Left hindlimb (tissue), 1 donor: ENCODE measurements around the gene ADAMTS10.
A peak's percentile ranks its signal among the peaks of the same experiment; 100 is the strongest.
"Not testable (repeated sequence)": the region's sequence is repeated elsewhere in the genome, so short reads cannot be mapped to it uniquely, and the experiment has no call there.

ENCODE experiments used
- DNase-seq: peaks from one replicate; pipeline ENCODE4 v3.0.0-alpha.2; 2018

ADAMTS10 gene

DNA sequence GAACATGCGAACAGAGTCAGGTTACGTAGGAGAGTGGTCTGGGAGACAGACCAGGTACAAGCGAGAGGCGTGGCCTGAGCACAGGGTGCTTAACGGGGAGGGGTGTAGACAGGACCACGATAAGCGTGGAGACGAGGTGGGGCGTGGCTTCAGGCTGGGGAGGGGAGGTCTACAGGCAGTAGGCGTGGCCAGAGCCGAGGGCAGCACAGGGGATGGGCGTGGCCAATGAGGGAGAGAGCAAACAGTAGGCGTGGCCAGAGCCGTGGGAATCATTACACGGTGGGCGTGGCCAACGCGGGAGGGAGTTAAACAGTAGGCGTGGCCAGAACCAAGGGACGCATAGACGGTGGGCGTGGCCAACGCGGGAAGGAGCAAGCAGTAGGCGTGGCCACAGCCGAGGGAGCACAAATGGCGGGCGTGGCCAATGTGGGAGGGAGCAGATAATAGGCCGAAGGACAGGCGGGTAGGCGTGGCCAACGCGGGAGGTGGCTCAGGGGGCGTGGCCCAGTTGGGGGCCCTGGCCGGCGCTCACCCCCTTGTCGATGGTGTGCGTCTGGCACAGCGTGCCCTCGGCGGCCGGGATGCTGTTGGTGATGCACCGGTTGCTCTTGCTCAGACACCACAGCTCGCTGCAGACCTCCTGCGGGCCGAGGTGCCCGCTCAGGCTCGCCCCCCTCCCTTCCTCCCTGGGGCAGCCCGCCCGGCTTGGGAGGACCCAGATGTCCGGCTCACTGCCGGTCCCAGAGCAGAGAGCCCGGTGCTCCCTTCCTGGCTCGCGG lies 18.1 kb downstream of the ADAMTS10 start:
- DNase-seq: peak; percentile 97

- DNase-seq: peak; percentile 33
Observed at GRCh38 chr19:8589177-8589714, 21.3 kb downstream of the ADAMTS10 start.

GRCh38 chr19:8585894-8586750 lies 24.4 kb downstream of the ADAMTS10 start:
- peak; percentile 63 for DNase-seq

DNA sequence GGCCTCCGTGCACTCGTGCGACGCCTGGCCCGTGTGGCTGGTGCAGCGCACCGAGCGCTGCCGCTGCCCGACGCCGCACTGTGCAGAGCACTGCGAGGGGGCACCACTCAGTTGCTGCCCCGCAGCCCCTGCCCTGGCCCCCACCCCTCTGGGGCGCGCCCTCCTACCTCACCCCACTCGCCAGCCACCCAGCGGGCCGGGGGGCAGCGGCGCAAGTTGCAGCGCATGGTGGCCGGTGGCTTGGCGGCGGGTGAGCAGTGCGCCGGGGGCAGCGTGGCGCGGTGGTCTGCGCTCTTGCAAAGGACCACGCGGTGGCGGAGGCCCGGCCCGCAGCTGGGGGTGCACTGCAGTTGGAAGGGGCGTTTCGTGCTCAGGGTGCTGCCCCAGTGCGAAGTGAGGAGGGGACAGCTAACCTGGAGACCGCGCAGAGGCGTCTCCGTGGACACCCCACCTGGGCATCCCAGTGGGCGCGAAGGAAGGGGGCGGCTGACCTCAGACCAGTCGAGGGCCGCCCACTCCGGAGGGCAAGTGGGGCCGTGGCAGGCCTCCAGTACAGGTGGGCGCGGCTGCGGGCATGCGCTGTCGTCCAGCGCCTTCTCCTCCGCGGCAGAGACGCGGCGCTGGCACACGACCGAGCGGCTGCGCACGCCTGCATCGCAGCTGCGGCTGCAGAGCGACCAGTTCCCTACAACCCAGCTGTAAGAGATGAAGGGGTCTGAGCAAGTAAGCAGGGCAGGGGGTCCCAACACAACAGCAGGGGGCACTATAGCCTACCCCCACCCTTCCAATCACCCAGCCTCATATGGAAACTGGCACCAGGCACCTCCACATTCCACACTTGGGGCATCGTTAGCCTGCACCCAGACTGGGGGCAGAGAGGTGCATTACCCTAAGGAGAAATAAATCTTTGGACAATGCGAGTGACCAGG lies 25.3 kb downstream of the ADAMTS10 start:
- peak; percentile 31 for DNase-seq

DNA sequence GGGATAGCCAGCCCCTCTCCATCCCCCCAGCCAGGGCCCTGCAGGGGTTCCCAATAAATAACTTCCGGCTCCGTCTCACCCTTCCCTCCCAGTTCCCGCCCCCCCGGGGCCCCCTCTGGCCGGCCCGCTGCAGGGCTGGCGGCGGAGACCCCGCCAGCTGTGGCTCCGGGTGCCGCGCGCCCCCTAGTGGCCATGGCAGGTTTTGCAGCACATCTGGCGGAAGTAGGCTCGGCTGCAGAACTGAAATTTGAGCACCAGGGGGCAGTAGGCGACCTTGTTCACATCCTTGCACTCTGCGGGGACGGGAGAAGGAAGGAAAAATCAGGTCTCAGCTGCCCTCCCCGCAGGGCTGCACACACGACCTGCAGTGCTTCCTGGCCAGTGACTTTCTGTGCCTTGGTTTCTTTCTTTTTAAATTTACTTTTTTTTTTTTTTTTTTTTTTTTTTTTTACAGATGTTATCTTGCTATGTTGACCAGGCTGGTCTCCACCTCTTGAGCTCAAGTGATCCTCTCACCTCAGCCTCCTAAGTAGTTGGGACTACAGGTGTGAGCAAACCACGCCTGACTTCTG lies 29.7 kb downstream of the ADAMTS10 start:
- peak; percentile 88 for DNase-seq

GRCh38 chr19:8578642-8579265 lies 31.8 kb downstream of the ADAMTS10 start:
- peak; percentile 68 for DNase-seq

- DNase-seq: no peak
Observed at GRCh38 chr19:8577741-8578140, 32.8 kb downstream of the ADAMTS10 start.

DNA sequence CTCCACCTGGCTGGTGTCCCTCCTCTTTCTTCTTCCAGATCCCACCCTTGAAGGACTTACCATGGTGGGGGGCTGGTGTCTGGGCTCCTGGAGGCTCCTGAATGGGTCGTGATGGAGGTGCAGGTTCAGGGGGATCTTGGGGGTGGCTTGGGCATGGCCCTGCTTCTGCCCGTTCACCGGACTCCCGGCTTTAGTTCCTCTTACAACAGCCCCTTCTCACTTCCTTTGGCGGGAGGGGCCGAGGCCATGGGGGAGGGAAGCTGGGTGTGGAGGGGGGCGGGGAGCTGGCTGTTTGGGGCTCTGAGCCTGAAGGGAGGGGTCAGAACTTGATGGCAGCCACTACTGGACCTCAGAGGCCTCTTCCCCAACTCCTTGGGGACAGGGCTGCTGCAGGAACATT lies 33.3 kb downstream of the ADAMTS10 start, which contains the start of gene MYO1F:
MYO1F (minus strand) TSS at position 196 of the 400 bp plus-strand sequence; CDS start at position 63, 133 bp downstream.
- DNase-seq: no peak

DNA sequence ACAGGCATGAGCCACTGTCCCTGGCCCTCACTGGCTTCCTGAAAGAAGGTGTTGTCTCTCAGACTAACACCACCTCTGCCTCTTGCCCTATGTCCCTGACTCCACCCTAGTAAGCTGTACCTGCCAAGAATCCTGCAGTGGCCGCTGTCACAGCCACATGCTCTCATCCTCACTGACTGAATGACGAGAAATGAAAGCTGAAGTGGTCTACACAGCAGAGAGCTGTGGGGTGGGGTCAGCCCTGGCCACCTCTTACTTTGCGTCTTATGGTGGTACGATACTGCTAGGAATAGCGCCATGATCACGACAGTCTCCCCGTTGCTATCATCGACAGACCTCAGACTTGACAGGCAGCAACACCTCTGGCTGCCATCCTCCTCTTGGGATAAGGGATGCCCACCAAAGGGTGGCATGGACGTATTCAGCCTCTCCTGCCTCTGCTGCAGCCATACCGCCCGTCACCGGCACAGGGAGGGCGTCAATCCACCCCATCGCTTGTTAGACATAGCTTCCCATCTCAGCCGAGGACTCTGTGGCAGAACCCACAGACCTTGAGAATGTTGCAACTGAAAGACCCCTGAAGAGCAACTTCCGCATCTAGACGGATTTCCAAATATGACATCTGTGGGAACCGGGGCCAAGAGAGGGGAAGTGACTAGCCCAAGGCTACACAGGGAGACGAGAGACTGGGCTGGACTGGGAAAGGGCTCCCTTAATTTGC lies 34.1 kb downstream of the ADAMTS10 start:
- DNase-seq: no peak

DNA sequence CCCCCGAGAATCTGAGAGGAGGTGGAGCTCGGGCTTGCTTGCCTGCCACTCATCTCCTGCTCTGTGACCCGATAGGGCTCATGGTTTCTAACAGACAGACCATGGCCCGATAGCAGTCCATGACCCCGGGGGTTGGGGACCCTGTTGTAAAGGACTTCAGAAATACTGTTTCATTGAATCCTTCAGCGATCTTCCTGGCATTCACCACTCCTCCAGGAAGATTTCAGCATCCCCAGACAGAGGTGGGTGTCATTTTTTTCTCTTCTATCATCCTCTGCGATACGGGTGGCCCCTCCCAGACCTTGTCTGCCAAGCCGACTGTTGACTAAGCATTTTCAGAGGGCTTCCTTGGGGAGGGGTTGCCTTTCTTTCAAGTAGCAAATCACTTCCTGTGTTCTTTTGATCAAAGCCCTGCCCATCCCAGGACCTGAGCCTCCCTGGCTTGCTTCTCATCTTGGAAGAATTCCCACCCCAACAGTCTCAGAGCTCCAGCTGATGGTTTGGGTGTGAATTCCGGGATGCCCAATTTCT lies 35.0 kb downstream of the ADAMTS10 start:
- no peak for DNase-seq

- not testable (repeated sequence) for DNase-seq
Observed at GRCh38 chr19:8574619-8574922, 35.9 kb downstream of the ADAMTS10 start.

- DNase-seq: no peak
Observed at GRCh38 chr19:8573316-8573715, 37.2 kb downstream of the ADAMTS10 start.

- DNase-seq: no peak
Observed at GRCh38 chr19:8571006-8571411, 39.5 kb downstream of the ADAMTS10 start.

- DNase-seq: no peak
Observed at GRCh38 chr19:8569066-8569771, 41.3 kb downstream of the ADAMTS10 start.

GRCh38 chr19:8567522-8568172 lies 42.9 kb downstream of the ADAMTS10 start:
- no peak for DNase-seq

GRCh38 chr19:8566855-8567254 lies 43.7 kb downstream of the ADAMTS10 start:
- no peak for DNase-seq

DNA sequence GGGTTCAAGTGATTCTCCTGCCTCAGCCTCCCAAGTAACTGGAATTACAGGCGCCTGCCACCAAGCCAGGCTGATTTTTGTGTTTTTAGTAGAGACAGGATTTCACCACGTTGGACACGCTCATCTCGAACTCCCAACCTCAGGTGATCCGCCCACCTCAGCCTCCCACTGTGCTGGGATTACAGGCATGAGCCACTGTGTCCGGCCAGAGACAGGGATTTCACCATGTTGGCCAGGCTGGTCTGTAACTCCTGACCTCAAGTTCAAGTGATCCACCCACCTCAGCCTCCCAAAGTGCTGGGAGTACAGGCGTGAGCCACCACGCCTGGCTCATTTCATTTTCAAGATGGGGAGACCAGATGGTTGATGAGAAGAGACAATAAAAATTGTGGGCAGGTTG lies 45.6 kb downstream of the ADAMTS10 start:
- DNase-seq: not testable (repeated sequence)

DNA sequence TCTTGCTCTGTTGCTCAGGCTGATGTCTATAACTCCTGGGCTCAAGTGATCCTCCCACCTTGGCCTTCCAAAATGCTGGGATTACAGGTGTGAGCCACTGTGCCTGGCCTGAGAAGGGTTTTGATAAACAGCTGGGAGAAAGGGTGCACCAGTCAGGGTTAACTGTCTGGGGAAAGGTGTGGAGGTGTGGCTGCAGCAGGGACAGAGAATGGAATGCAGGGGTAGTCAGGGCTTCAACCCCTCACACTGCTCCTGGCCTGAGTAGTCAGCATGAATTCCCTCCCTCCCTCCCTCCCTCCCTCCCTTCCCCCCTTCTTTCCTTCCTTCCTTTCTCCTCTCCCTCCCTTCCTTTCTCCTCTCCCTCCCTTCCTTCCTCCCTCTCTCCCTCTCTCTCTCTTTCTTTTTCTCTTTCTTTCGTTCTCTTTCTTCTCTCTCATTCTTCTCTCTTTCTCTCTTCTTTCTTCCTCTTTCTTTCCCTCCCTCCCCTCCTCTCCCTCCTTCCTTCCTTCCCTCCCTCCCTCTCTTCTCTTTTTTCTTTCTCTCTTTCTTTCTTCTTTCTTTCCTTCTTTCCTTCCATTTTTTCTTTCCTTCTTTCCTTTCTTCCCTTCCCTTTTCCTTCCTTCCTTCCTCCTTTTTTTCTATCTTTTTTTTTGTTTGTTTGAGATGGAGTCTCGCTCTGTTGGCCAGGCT lies 49.3 kb downstream of the ADAMTS10 start:
- no peak for DNase-seq

DNA sequence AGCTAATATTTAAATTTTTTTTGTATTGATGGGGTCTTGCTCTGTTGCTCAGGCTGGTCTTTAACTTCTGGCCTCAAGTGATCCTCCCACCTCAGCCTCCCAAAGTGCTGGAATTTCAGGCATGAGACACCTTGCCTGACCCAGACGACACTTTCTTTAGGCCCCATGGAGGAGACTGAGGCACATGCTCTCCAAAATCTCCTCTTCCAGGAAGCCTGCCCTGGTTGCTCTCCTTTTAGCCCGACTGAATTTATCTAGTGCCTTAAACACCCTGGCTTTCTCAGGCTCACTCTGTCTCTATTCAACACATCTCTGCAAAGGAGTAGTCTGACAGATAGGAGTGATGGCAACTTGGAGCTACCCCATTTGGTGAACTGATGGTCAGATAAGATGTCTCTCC lies 52.2 kb downstream of the ADAMTS10 start:
- DNase-seq: no peak
